BLaER1 (cell line): ENCODE measurements around the gene TLK1.

Experiments
- H3K27ac ChIP-seq: shearing (Covaris generic); formaldehyde crosslinking; 2 replicates; pipeline ENCODE4 v1.8.1; 2022
- H3K27me3 ChIP-seq: shearing (Covaris generic); formaldehyde crosslinking; 2 replicates; pipeline ENCODE4 v1.8.1; 2022
- H3K36me3 ChIP-seq: shearing (Covaris generic); formaldehyde crosslinking; 2 replicates; pipeline ENCODE4 v1.8.1; 2022
- H3K4me1 ChIP-seq: shearing (Covaris generic); formaldehyde crosslinking; 2 replicates; pipeline ENCODE4 v1.8.1; 2022
- H3K4me2 ChIP-seq: shearing (Covaris generic); formaldehyde crosslinking; 2 replicates; pipeline ENCODE4 v1.8.1; 2022
- H3K4me3 ChIP-seq: shearing (Covaris generic); formaldehyde crosslinking; 2 replicates; pipeline ENCODE4 v1.8.1; 2022
- H3K9ac ChIP-seq: shearing (Covaris generic); formaldehyde crosslinking; 2 replicates; pipeline ENCODE4 v1.8.1; 2022
- H3K9me3 ChIP-seq: shearing (Covaris generic); formaldehyde crosslinking; 2 replicates; pipeline ENCODE4 v1.8.1; 2022
- H4K20me1 ChIP-seq: shearing (Covaris generic); formaldehyde crosslinking; 2 replicates; pipeline ENCODE4 v1.8.1; 2022
- Cebpa-rat ChIP-seq: shearing (Covaris generic); IDR thresholded peaks from 2 replicates; pipeline ENCODE4 v1.8.1; 2022

Gene TLK1

DNA sequence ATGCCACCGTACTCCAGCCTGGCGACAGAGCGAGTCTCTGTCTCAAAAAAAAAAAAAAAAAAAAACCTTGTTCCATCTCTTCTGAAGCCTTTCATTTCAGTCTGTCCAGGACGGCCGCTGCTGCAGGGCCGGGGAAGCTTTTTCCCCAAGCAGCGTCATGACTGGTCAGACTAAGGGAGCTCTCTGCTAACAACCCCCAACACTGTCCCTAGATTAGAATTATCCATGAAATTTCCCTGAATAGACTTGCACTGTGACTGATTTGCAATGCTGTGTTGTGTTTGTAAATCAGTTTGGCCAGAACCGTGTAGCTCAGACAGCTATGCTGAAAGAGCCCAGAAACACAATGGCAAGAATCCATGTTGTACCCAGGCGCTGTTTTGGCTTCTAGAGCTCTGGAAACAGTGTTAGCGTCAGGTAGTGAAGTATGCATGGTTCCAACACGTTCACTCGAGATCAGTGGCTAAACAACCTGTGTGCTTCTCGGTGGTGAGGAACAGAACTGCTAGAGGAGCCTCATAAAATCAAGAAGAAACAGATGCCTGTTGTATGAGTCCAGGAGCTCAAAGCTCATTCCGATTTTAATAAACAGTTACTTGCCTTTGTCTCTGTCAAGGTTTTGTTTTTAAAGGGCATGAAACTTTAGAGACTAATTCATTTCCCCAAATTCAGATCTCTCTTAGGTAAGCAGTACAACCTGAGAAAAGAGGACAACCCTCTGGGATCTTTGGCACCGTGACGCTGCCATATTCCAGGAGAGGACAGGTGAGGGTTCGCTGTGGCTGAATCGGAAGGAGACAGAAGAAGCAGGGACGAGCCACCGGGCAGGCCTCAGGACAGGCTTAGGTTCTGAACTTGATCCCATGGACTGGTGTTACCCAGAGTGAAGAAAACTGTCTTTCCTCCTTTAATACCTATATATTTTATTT, 188.1 kb downstream of the TLK1 start:
- Histone ChIP-seq H3K27me3 (no peaks in the 10 kb centered on the region), H3K9ac (peak overlapping the region; percentile 82; the same call in 1 of the 2 replicates), H3K9me3 (no peaks in the 10 kb centered on the region), H3K4me1 (peaks cover 33% of the 10 kb centered on the region), H3K4me3 (peak overlapping the region; percentile 69), H3K4me2 (peak overlapping the region; percentile 90), H3K27ac (peak overlapping the region; percentile 86; the same call in 1 of the 2 replicates), H3K36me3 (peaks cover 14% of the 10 kb centered on the region), H4K20me1 (no peaks in the 10 kb centered on the region)
- no peak for TF ChIP-seq Cebpa-rat

DNA sequence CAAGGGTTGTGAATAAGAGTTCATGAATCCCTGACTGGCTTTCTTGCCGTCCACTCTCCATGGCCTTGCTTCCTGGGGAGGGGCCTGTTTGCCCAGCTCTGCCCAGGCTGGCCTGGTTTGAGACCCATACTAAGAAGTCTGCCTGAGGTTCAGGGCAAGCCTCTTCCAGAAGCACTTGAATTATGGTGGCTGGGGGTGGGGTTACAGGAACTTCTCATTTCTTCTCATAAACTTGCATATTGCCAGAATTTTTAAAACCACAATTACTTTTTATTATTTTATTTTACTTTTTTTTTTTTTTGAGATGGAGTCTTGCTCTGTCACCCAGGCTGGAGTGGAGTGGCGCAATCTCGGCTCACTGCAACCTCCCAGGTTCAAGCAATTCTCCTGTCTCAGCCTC, 189.6 kb downstream of the TLK1 start:
- H3K36me3 ChIP-seq, result peaks cover 28% of the 10 kb centered on the region
- no peak overlapping the region for H3K9ac ChIP-seq
- no peaks in the 10 kb centered on the region for H3K9me3 ChIP-seq
- H3K27me3 ChIP-seq, result no peaks in the 10 kb centered on the region
- no peak overlapping the region for H3K27ac ChIP-seq
- TF ChIP-seq Cebpa-rat, result no peak
- H3K4me1 ChIP-seq, result peaks cover 33% of the 10 kb centered on the region
- no peak overlapping the region for H3K4me2 ChIP-seq
- no peak overlapping the region for H3K4me3 ChIP-seq
- H4K20me1 ChIP-seq, result no peaks in the 10 kb centered on the region

DNA sequence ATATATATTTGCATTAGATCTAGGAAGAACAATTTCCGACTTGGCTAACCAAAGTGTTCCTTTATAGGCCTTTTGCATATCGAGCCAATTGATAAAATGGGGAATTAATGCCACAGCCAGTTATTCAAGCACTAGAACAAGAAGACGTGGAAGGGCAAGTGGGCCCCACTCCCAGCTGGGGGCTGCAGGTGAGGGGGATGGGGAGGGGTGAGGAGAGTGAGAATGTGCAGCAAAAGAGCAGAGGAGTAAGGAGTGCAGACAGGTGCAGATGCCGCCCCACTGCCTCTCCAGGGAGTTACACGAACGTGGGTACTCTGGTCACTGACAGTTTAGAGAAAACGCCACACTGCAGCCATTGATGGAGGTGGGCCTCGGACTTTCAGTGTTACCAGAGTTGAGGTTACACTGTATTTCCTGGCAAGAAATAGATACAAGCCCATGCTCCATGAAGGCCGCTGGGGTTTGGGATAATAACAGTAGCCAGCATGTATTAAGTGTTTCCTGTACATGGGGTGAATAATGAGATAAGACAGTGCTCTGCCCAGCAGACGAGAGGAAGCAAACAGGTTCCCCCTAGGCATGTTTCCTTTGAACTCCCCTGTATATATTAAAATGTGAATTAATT, 190.7 kb downstream of the TLK1 start:
- no peaks in the 10 kb centered on the region for H4K20me1 ChIP-seq
- no peak overlapping the region for H3K4me2 ChIP-seq
- no peak overlapping the region for H3K4me3 ChIP-seq
- H3K36me3 ChIP-seq, result peaks cover 38% of the 10 kb centered on the region
- no peaks in the 10 kb centered on the region for H3K27me3 ChIP-seq
- H3K9ac ChIP-seq, result no peak overlapping the region
- TF ChIP-seq Cebpa-rat, result no peak
- H3K9me3 ChIP-seq, result no peaks in the 10 kb centered on the region
- peaks cover 22% of the 10 kb centered on the region for H3K4me1 ChIP-seq
- no peak overlapping the region for H3K27ac ChIP-seq

DNA sequence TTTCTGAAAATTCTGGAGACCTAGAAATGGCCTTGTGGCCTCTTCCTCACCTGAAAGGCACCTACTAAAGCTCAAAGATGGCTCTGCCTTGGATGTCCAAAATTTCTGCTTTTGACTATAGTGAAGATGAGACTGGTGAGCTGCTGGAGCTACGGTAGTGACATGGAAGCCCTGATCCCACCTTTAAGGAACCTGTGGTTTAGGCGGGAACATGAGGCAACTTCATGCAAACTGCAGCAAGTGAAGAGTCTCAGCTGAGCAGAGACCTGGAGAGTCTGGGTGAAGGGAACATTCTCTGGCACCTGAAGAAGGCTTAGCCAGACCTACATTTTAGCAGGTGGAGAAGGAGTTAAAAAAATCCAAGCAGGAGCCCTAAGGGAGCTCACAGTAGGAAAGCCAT, 191.7 kb downstream of the TLK1 start:
- peaks cover 48% of the 10 kb centered on the region for H3K36me3 ChIP-seq
- H3K4me1 ChIP-seq, result peaks cover 13% of the 10 kb centered on the region
- no peaks in the 10 kb centered on the region for H3K27me3 ChIP-seq
- H3K9me3 ChIP-seq, result no peaks in the 10 kb centered on the region
- no peak overlapping the region for H3K27ac ChIP-seq
- TF ChIP-seq Cebpa-rat, result no peak
- H3K4me3 ChIP-seq, result no peak overlapping the region
- no peak overlapping the region for H3K9ac ChIP-seq
- no peaks in the 10 kb centered on the region for H4K20me1 ChIP-seq
- no peak overlapping the region for H3K4me2 ChIP-seq

DNA sequence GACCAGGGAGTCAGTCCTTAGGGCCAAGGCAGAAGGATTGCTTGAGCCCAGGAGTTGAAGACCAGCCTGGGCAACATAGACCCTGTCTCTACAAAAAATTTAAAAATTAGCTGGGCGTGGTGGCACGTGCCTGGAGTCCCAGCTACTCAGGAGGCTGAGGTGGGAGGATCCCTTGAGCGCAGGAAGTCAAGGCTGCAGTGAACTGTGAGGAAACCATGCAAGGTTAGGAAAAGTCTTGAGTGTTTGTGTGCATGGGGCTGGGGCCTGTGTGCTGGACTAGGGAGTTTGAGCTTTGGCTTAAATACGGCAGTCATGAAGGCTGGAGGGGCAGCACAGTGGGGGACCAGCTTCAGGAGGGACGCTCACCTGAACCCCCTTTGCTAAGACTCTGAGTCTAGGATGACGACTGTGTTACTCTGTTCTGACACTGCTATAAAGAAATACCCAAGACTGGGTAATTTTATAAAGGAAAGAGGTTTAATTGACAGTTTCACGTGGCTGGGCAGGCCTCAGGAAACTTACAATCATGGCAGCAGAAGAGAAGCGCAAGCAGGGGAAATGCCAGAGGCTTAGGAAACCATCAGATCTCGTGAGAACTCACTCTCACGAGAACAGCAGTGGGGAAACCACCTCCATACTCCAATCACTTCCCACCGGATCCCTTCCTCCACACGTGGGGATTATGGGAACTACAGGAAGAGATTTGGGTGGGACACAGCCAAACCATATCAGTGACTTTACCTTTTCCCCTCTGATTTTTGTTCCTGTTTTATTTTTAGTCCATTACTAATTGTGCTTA, 192.3 kb downstream of the TLK1 start:
- Histone ChIP-seq H3K9me3 (no peaks in the 10 kb centered on the region), H3K36me3 (peaks cover 54% of the 10 kb centered on the region), H3K27ac (no peak overlapping the region), H3K27me3 (no peaks in the 10 kb centered on the region), H3K4me1 (peaks cover 11% of the 10 kb centered on the region), H3K9ac (no peak overlapping the region), H3K4me2 (no peak overlapping the region), H4K20me1 (no peaks in the 10 kb centered on the region), H3K4me3 (no peak overlapping the region)
- TF ChIP-seq Cebpa-rat, result no peak

DNA sequence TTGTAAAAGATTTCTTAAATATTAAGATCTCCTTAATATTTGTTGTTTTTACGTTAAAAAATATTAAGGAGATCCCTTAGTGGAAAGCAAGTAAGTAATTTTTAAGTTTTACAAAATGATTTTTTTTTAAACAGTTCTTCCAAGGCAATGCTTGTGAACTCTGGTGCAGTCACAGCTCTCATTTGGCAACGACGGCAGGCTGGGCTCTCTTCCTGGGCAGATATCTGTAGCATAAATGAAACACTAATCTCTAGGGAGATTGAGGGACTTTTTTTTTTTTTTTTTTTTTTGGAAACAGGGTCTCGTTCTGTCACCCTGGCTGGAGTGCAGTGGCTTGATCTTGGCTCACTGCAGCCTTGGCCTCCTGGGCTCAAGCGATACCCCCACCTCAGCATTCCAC, 193.1 kb downstream of the TLK1 start:
- Histone ChIP-seq H3K4me2 (no peak overlapping the region), H3K9me3 (no peaks in the 10 kb centered on the region), H3K4me1 (0 out of 2 replicates have a peak, but pooled peaks cover 5% of the 10 kb centered on the region), H3K36me3 (peaks cover 61% of the 10 kb centered on the region), H3K4me3 (no peak overlapping the region), H3K9ac (no peak overlapping the region), H3K27me3 (no peaks in the 10 kb centered on the region), H4K20me1 (no peaks in the 10 kb centered on the region), H3K27ac (no peak overlapping the region)
- TF ChIP-seq Cebpa-rat, result no peak

DNA sequence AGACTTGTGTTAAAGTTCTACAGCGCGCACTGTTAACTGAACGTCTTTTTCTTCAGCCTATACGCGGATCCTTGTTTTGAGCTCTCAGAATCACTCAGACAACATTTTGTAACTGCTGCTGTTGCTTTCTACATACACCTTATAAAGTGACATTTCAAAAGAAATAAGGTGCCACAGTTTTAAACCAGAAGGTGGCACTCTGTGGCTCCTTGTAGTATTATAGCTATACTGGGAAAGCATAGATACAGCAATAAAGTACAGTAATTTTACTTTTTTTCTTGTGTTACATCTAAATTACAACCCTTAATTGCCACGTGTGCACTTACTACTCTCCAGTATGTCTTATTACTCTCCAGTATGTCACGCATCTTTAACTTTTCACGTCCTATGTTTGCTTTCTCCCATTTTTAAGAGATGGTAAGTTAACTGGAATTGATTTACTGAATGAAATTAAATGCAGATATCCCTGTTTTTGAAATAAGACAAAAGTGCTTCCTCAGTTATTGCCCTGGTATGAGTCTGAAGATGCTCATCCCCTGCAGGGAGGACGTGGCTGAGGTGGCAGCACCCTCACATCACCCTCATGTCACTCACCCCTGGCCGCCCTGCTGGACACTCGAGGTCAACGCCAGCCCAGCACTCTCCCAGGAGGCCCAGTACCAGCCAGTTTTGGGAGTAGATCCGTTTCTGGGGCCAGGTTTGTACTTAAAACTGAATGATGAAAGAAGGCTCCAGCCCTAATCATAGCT, 193.9 kb downstream of the TLK1 start:
- Histone ChIP-seq H3K4me1 (0 out of 2 replicates have a peak, but pooled peaks cover 5% of the 10 kb centered on the region), H4K20me1 (0 out of 2 replicates have a peak, but pooled peaks cover 2% of the 10 kb centered on the region), H3K4me3 (no peak overlapping the region), H3K9ac (no peak overlapping the region), H3K27ac (no peak overlapping the region), H3K36me3 (peaks cover 69% of the 10 kb centered on the region), H3K4me2 (no peak overlapping the region), H3K27me3 (no peaks in the 10 kb centered on the region), H3K9me3 (no peaks in the 10 kb centered on the region)
- no peak for TF ChIP-seq Cebpa-rat

DNA sequence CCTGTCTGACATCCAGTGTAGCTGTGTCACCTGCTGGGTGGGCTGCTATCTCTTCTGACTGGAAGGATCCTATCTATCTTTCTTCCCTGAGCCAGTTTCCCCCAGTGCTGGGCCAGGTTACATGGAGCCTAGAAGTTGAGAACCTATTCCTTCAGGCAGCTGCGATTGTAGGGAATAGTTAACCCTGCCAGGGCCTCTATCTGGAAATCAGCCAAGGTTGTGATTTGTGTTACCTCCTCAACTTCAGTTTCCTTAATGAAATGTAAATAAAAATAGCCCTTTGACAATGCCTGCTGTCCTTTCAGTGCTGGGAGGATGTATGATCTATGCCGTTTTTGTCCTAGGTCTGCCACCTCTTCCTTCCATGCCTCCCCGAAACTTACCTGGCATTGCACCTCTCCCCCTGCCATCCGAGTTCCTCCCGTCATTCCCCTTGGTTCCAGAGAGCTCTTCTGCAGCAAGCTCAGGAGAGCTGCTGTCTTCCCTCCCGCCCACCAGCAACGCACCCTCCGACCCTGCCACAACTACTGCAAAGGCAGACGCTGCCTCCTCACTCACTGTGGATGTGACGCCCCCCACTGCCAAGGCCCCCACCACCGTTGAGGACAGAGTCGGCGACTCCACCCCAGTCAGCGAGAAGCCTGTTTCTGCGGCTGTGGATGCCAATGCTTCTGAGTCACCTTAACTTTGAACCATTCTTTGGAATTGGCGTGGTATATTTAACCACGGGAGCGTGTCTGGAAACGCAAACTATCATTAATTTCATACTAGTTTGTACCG, 195.1 kb downstream of the TLK1 start:
- H3K27ac ChIP-seq, result no peak overlapping the region
- H3K36me3 ChIP-seq, result peaks cover 81% of the 10 kb centered on the region
- no peak overlapping the region for H3K9ac ChIP-seq
- H3K4me1 ChIP-seq, result 0 out of 2 replicates have a peak, but pooled peaks cover 5% of the 10 kb centered on the region
- no peaks in the 10 kb centered on the region for H3K27me3 ChIP-seq
- H4K20me1 ChIP-seq, result 0 out of 2 replicates have a peak, but pooled peaks cover 13% of the 10 kb centered on the region
- no peak overlapping the region for H3K4me3 ChIP-seq
- no peak overlapping the region for H3K4me2 ChIP-seq
- H3K9me3 ChIP-seq, result no peaks in the 10 kb centered on the region
- TF ChIP-seq Cebpa-rat, result no peak
